ENCODE results near the gene MS4A4E.
"Not testable (repeated sequence)": the region's sequence is repeated elsewhere in the genome, so short reads cannot be mapped to it uniquely, and the experiment has no call there.

Gene MS4A4E

GRCh38 chr11:60169264-60169915, 73.5 kb downstream of the MS4A4E start:
- no peak for DNase-seq

GRCh38 chr11:60168306-60168705, 74.6 kb downstream of the MS4A4E start:
- no peak for DNase-seq

GRCh38 chr11:60165951-60166350, 77.0 kb downstream of the MS4A4E start:
- no peak for DNase-seq

GRCh38 chr11:60165538-60165937, 77.4 kb downstream of the MS4A4E start:
- no peak for DNase-seq

GRCh38 chr11:60164550-60165075, 78.3 kb downstream of the MS4A4E start:
- DNase-seq, result no peak

- DNase-seq, result no peak
Measured at GRCh38 chr11:60161766-60162165, 81.2 kb downstream of the MS4A4E start.

GRCh38 chr11:60161107-60161506, 81.8 kb downstream of the MS4A4E start:
- DNase-seq, result no peak

- no peak for DNase-seq
Measured at GRCh38 chr11:60159868-60160267, 83.1 kb downstream of the MS4A4E start.

GRCh38 chr11:60159284-60159683, 83.7 kb downstream of the MS4A4E start:
- DNase-seq, result no peak

GRCh38 chr11:60158636-60159035, 84.3 kb downstream of the MS4A4E start:
- no peak for DNase-seq

GRCh38 chr11:60155931-60156330, 87.0 kb downstream of the MS4A4E start:
- no peak for DNase-seq

GRCh38 chr11:60152727-60153126, 90.2 kb downstream of the MS4A4E start:
- DNase-seq, result not testable (repeated sequence)

- no peak for DNase-seq
Measured at GRCh38 chr11:60150279-60150678, 92.7 kb downstream of the MS4A4E start.

All from GOT3 (cell line).